Activated naive CD4-positive, alpha-beta T cell treated with anti-CD3 and anti-CD28 coated beads for 36 hours (primary cell): ENCODE data around the gene TCERG1L. TPM values are rescaled to one million over a fixed set of nuclear protein-coding genes. Genes with fewer than 3 reads are reported as not detected.
A peak's percentile ranks its signal among the peaks of the same experiment; 100 is the strongest.
"Not testable (repeated sequence)": the region's sequence is repeated elsewhere in the genome, so short reads cannot be mapped to it uniquely, and the experiment has no call there.

ENCODE experiments used
- CTCF ChIA-PET: fragments of 350-600 bp; sonication (Branson Sonifier 250); formaldehyde crosslinking; loops from one replicate; lab custom pipeline; 2021; ENCODE audit warnings: antibody characterized with exemption; lab: Charles Lee
- DNase-seq: peaks from one replicate; pipeline ENCODE4 v3.0.0-alpha.2; 2020
- H3K27ac Mint-ChIP-seq: one replicate; pipeline ENCODE4 v1.8.0; 2021; ENCODE audit warnings: mild to moderate bottlenecking, mixed read lengths
- H3K27me3 Mint-ChIP-seq: one replicate; pipeline ENCODE4 v1.8.0; 2021; ENCODE audit warnings: low read depth, mixed read lengths
- H3K36me3 Mint-ChIP-seq: one replicate; pipeline ENCODE4 v1.8.0; 2021; ENCODE audit warnings: low read depth, mixed read lengths
- H3K4me1 Mint-ChIP-seq: one replicate; pipeline ENCODE4 v1.8.0; 2021; ENCODE audit warnings: low read depth, mixed read lengths
- H3K4me3 Mint-ChIP-seq: one replicate; pipeline ENCODE4 v1.8.0; 2021; ENCODE audit warnings: mild to moderate bottlenecking, moderate library complexity, mixed read lengths
- H3K9me3 Mint-ChIP-seq: one replicate; pipeline ENCODE4 v1.8.0; 2021; ENCODE audit warnings: mixed read lengths
- intact Hi-C: fragments of 100-400 bp; cut with micrococcal nuclease; formaldehyde crosslinking; loops from one replicate; pipeline ENCODE4 v1.15.1; 2023
- total RNA-seq, 2 experiments: library from RNA; stranded (reverse); gene quantifications; one replicate each; pipeline ENCODE4 v1.2.3, GENCODE V29; 2021

TCERG1L gene
- total RNA-seq, 2 experiments from 2014 or later = 0.10 TPM; not detected in 1

- Mint-ChIP-seq H3K27ac (no peak overlapping the region), H3K27me3 (peaks cover 2% of the 10 kb centered on the region), H3K36me3 (no peaks in the 10 kb centered on the region), H3K4me3 (no peak overlapping the region), H3K9me3 (no peaks in the 10 kb centered on the region), H3K4me1 (peaks cover 41% of the 10 kb centered on the region)
- intact Hi-C loops = no loop called here
- no peak for DNase-seq
- CTCF ChIA-PET = no interaction called here
Observed at GRCh38 chr10:131082201-131082850, 229.2 kb downstream of the TCERG1L start.

GRCh38 chr10:131081786-131082185 lies 229.7 kb downstream of the TCERG1L start:
- intact Hi-C loops = no loop called here
- H3K9me3 Mint-ChIP-seq = no peaks in the 10 kb centered on the region
- H3K36me3 Mint-ChIP-seq = no peaks in the 10 kb centered on the region
- peaks cover 2% of the 10 kb centered on the region for H3K27me3 Mint-ChIP-seq
- no peak for DNase-seq
- CTCF ChIA-PET = no interaction called here
- H3K27ac Mint-ChIP-seq = peak overlapping the region; percentile 72
- peaks cover 41% of the 10 kb centered on the region for H3K4me1 Mint-ChIP-seq
- no peak overlapping the region for H3K4me3 Mint-ChIP-seq

- Mint-ChIP-seq H3K9me3 (no peaks in the 10 kb centered on the region), H3K27ac (peak overlapping the region; percentile 72), H3K27me3 (peaks cover 2% of the 10 kb centered on the region), H3K36me3 (no peaks in the 10 kb centered on the region), H3K4me3 (no peak overlapping the region), H3K4me1 (peaks cover 41% of the 10 kb centered on the region)
- CTCF ChIA-PET = no interaction called here
- intact Hi-C loops = no loop called here
- DNase-seq = peak; percentile 69
Observed at GRCh38 chr10:131081376-131081775, 230.1 kb downstream of the TCERG1L start.

- peaks cover under 1% of the 10 kb centered on the region for H3K27me3 Mint-ChIP-seq
- no peaks in the 10 kb centered on the region for H3K36me3 Mint-ChIP-seq
- CTCF ChIA-PET = no interaction called here
- DNase-seq = no peak
- no peaks in the 10 kb centered on the region for H3K9me3 Mint-ChIP-seq
- no peak overlapping the region for H3K27ac Mint-ChIP-seq
- intact Hi-C loops = no loop called here
- H3K4me3 Mint-ChIP-seq = no peak overlapping the region
- peaks cover 39% of the 10 kb centered on the region for H3K4me1 Mint-ChIP-seq
Observed at GRCh38 chr10:131080571-131080970, 230.9 kb downstream of the TCERG1L start.

GRCh38 chr10:131079314-131079713 lies 232.2 kb downstream of the TCERG1L start:
- H3K27ac Mint-ChIP-seq = no peak overlapping the region
- DNase-seq = no peak
- no peaks in the 10 kb centered on the region for H3K27me3 Mint-ChIP-seq
- intact Hi-C loops = no loop called here
- peaks cover 33% of the 10 kb centered on the region for H3K4me1 Mint-ChIP-seq
- CTCF ChIA-PET = no interaction called here
- H3K9me3 Mint-ChIP-seq = no peaks in the 10 kb centered on the region
- H3K4me3 Mint-ChIP-seq = no peak overlapping the region
- no peaks in the 10 kb centered on the region for H3K36me3 Mint-ChIP-seq

GRCh38 chr10:131078882-131079280 lies 232.6 kb downstream of the TCERG1L start:
- H3K27me3 Mint-ChIP-seq, H3K36me3 Mint-ChIP-seq, H3K27ac Mint-ChIP-seq, intact Hi-C loops, DNase-seq, H3K9me3 Mint-ChIP-seq, H3K4me3 Mint-ChIP-seq: not testable (repeated sequence)
- H3K4me1 Mint-ChIP-seq = peaks cover 29% of the 10 kb centered on the region
- CTCF ChIA-PET = interaction anchor here (0.7 kb wide), 1 partner anchor 30 kb away, joined by 3 read pairs; no protein-coding TSS in a partner anchor

- no peaks in the 10 kb centered on the region for H3K36me3 Mint-ChIP-seq
- DNase-seq = no peak
- no peaks in the 10 kb centered on the region for H3K27me3 Mint-ChIP-seq
- CTCF ChIA-PET = interaction anchor here (0.7 kb wide), 1 partner anchor 29 kb away, joined by 3 read pairs; no protein-coding TSS in a partner anchor
- H3K9me3 Mint-ChIP-seq = no peaks in the 10 kb centered on the region
- H3K4me3 Mint-ChIP-seq = no peak overlapping the region
- intact Hi-C loops = no loop called here
- no peak overlapping the region for H3K27ac Mint-ChIP-seq
- H3K4me1 Mint-ChIP-seq = peaks cover 23% of the 10 kb centered on the region
Observed at GRCh38 chr10:131078131-131078881, 233.2 kb downstream of the TCERG1L start.

- Mint-ChIP-seq H3K9me3 (no peaks in the 10 kb centered on the region), H3K4me1 (peaks cover 18% of the 10 kb centered on the region), H3K4me3 (no peak overlapping the region), H3K27ac (no peak overlapping the region), H3K27me3 (no peaks in the 10 kb centered on the region), H3K36me3 (no peaks in the 10 kb centered on the region)
- intact Hi-C loops = no loop called here
- CTCF ChIA-PET = no interaction called here
- no peak for DNase-seq
Observed at GRCh38 chr10:131077724-131078123, 233.8 kb downstream of the TCERG1L start.

- Mint-ChIP-seq H3K4me3 (no peak overlapping the region), H3K27me3 (no peaks in the 10 kb centered on the region), H3K4me1 (peaks cover 15% of the 10 kb centered on the region), H3K36me3 (no peaks in the 10 kb centered on the region), H3K27ac (no peak overlapping the region), H3K9me3 (no peaks in the 10 kb centered on the region)
- CTCF ChIA-PET = no interaction called here
- DNase-seq = no peak
- intact Hi-C loops = no loop called here
Observed at GRCh38 chr10:131077031-131077430, 234.5 kb downstream of the TCERG1L start.

GRCh38 chr10:131076356-131076755 lies 235.2 kb downstream of the TCERG1L start:
- CTCF ChIA-PET = no interaction called here
- Mint-ChIP-seq H3K36me3 (no peaks in the 10 kb centered on the region), H3K27me3 (no peaks in the 10 kb centered on the region), H3K9me3 (no peaks in the 10 kb centered on the region), H3K27ac (no peak overlapping the region), H3K4me3 (no peak overlapping the region), H3K4me1 (peaks cover 9% of the 10 kb centered on the region)
- DNase-seq = no peak
- intact Hi-C loops = no loop called here

- Mint-ChIP-seq H3K27me3 (no peaks in the 10 kb centered on the region), H3K27ac (no peak overlapping the region), H3K36me3 (no peaks in the 10 kb centered on the region), H3K4me1 (no peaks in the 10 kb centered on the region), H3K9me3 (no peaks in the 10 kb centered on the region), H3K4me3 (no peak overlapping the region)
- DNase-seq = no peak
- intact Hi-C loops = no loop called here
- CTCF ChIA-PET = no interaction called here
Observed at GRCh38 chr10:131075218-131075770, 236.2 kb downstream of the TCERG1L start.

- DNase-seq = no peak
- Mint-ChIP-seq H3K4me1 (no peaks in the 10 kb centered on the region), H3K27me3 (no peaks in the 10 kb centered on the region), H3K9me3 (no peaks in the 10 kb centered on the region), H3K27ac (no peak overlapping the region), H3K36me3 (no peaks in the 10 kb centered on the region), H3K4me3 (no peak overlapping the region)
- intact Hi-C loops = no loop called here
- CTCF ChIA-PET = no interaction called here
Observed at GRCh38 chr10:131074682-131075081, 236.8 kb downstream of the TCERG1L start.
